Endothelial cell (in vitro differentiated cells): ENCODE results near the gene ZNF786. TPM values are rescaled to one million over a fixed set of nuclear protein-coding genes. Genes with fewer than 3 reads are reported as not detected.

ENCODE experiments used
- DNase-seq: peaks from one replicate; pipeline ENCODE4 v3.0.0; 2021; ENCODE audit warnings: low spot score
- H3K27ac Mint-ChIP-seq: one replicate; pipeline ENCODE4 v1.8.0; 2021; ENCODE audit warnings: mixed read lengths, inconsistent platforms; ENCODE audit not compliant: unreplicated experiment
- H3K27me3 Mint-ChIP-seq: one replicate; pipeline ENCODE4 v1.8.0; 2021; ENCODE audit warnings: mild to moderate bottlenecking, moderate library complexity, mixed read lengths, inconsistent platforms; ENCODE audit not compliant: unreplicated experiment
- H3K36me3 Mint-ChIP-seq: one replicate; pipeline ENCODE4 v1.8.0; 2021; ENCODE audit warnings: mild to moderate bottlenecking, low read depth, mixed read lengths, inconsistent platforms; ENCODE audit not compliant: unreplicated experiment
- H3K4me1 Mint-ChIP-seq: one replicate; pipeline ENCODE4 v1.8.0; 2021; ENCODE audit warnings: mild to moderate bottlenecking, mixed read lengths, inconsistent platforms; ENCODE audit not compliant: unreplicated experiment
- H3K4me3 Mint-ChIP-seq: one replicate; pipeline ENCODE4 v1.8.0; 2021; ENCODE audit warnings: mild to moderate bottlenecking, mixed read lengths, inconsistent platforms; ENCODE audit not compliant: unreplicated experiment
- H3K9me3 Mint-ChIP-seq: one replicate; pipeline ENCODE4 v1.8.0; 2021; ENCODE audit warnings: mixed read lengths, inconsistent platforms; ENCODE audit not compliant: unreplicated experiment
- CTCF ChIP-seq: fragments of 200-600 bp; sonication (generic); IDR thresholded peaks from one replicate; pipeline ENCODE4 v1.5.0; 2021; ENCODE audit warnings: antibody characterized with exemption; ENCODE audit not compliant: unreplicated experiment
- total RNA-seq: library from RNA; stranded (reverse); fragmentation: NEBNext Ultra II Directional; extraction: Animal tissue kit (Norgen Biotek cat#: 25700); gene quantifications from one replicate; pipeline ENCODE4 v1.2.1, GENCODE V29; 2021; ENCODE audit not compliant: unreplicated experiment

The ZNF786 gene
- total RNA-seq, 1 donor from 2014 or later = 19.0 TPM

DNA sequence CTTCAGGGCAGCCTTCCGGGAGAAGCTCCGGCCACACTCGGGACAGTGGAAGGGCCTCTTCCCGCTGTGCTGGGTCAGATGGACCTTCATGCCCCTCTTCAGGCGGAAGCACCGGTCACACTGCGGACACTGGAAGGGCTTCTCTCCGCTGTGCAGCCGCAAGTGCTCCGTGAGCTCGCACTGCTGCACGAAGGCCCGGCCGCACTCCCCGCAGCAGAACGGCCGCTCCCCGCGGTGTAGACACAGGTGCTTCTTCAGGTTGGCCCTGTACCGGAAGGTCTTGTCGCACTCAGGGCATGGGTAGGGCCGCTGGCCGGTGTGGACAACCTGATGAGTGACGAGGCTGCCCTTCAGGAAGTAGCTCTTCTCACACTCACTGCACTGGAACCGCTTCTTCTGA lies 14.2 kb upstream of the ZNF786 start:
- Mint-ChIP-seq H3K9me3 (no peaks in the 10 kb centered on the region), H3K27ac (no peak overlapping the region), H3K36me3 (peaks cover 16% of the 10 kb centered on the region), H3K4me3 (no peak overlapping the region), H3K27me3 (no peaks in the 10 kb centered on the region), H3K4me1 (no peaks in the 10 kb centered on the region)
- DNase-seq = no peak
- TF ChIP-seq CTCF = no peak

DNA sequence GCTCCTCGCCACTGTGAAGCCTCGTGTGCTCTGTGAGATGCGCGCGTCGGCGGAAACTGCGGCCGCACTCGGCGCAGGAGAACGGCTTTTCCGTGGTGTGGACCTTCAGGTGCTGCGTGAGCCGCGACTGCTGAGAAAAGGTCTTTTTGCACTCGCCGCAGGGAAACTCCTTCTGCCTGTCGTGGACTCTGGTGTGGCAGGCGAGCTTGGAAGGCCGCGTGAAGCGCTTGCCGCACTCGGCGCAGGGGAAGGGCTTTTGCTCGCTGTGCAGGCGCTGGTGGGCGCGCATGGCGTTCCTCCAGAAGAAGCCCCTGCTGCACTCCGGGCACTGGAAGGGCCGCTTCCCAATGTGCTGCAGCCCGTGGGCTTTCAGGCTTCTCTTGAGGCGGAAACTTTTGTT lies 13.7 kb upstream of the ZNF786 start:
- H3K27me3 Mint-ChIP-seq = no peaks in the 10 kb centered on the region
- no peak for TF ChIP-seq CTCF
- H3K36me3 Mint-ChIP-seq = peaks cover 16% of the 10 kb centered on the region
- no peaks in the 10 kb centered on the region for H3K9me3 Mint-ChIP-seq
- H3K27ac Mint-ChIP-seq = no peak overlapping the region
- no peak for DNase-seq
- H3K4me3 Mint-ChIP-seq = no peak overlapping the region
- no peaks in the 10 kb centered on the region for H3K4me1 Mint-ChIP-seq

- DNase-seq = no peak
- H3K4me3 Mint-ChIP-seq = no peak overlapping the region
- no peaks in the 10 kb centered on the region for H3K9me3 Mint-ChIP-seq
- no peaks in the 10 kb centered on the region for H3K4me1 Mint-ChIP-seq
- H3K27ac Mint-ChIP-seq = no peak overlapping the region
- peaks cover 16% of the 10 kb centered on the region for H3K36me3 Mint-ChIP-seq
- no peaks in the 10 kb centered on the region for H3K27me3 Mint-ChIP-seq
- TF ChIP-seq CTCF = no peak
These were observed 12.9 kb upstream of the ZNF786 start for GRCh38 chr7:149103424-149103823.

DNA sequence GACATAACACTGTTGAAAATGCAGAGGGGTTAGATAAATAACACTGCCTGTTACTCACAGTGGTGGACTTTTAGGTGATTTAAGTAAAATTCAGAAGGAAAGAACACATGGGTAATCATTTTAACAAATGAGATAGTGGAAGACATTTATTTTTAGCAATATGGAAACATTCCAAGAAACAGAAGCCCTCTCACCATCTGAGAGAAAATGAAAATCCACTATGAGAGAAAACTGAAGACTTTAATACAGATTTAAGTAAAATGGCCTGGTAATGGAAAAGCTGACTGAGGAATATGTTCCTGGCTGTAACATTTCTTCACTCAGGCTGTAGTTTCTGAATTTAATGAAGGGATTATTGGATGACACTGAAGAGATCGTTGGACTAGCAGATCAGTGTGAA lies 12.1 kb upstream of the ZNF786 start:
- H3K27ac Mint-ChIP-seq = peak overlapping the region; percentile 10
- H3K27me3 Mint-ChIP-seq = no peaks in the 10 kb centered on the region
- no peaks in the 10 kb centered on the region for H3K4me1 Mint-ChIP-seq
- H3K36me3 Mint-ChIP-seq = peaks cover 16% of the 10 kb centered on the region
- no peak for TF ChIP-seq CTCF
- H3K4me3 Mint-ChIP-seq = peak overlapping the region; percentile 43
- DNase-seq = no peak
- no peaks in the 10 kb centered on the region for H3K9me3 Mint-ChIP-seq

DNA sequence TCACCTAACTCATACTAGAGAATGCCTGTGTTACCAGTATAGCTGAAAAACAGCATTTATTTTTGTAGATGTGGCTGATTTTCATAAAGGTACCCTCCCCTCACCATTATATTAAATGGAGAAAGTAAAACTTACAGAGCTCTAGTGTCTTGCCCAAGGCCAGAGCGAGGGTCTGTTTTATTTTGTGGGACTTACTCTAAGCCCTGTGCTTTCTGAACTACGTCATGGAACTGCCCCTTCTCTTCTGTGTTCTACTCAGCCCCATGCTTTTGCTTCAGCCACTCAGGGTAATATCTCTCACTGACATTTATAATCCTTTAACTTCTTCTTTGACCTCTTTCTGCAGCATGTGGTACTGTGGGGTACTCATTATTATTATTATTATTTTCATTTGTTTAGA lies 10.3 kb upstream of the ZNF786 start:
- Mint-ChIP-seq H3K27me3 (peaks cover 2% of the 10 kb centered on the region), H3K4me1 (no peaks in the 10 kb centered on the region), H3K27ac (no peak overlapping the region), H3K36me3 (peaks cover 16% of the 10 kb centered on the region), H3K4me3 (no peak overlapping the region), H3K9me3 (no peaks in the 10 kb centered on the region)
- DNase-seq = no peak
- no peak for TF ChIP-seq CTCF
